Measurements from ENCODE around the gene PAXIP1. TPM values are rescaled to one million over a fixed set of nuclear protein-coding genes. Genes with fewer than 3 reads are reported as not detected.

Gene PAXIP1
- total and polyA plus RNA-seq, 7 donors = 4.2 to 13.6 (median 9.2) TPM

GRCh38 chr7:155003376-155004214 lies 671 bp upstream of the PAXIP1 start:
- intact Hi-C loops (cut with DNase I) = loop anchor here (2.0 to 10.0 kb wide), 3 partner anchors 76 to 341 kb away; no protein-coding TSS in a partner anchor
- 0 to 1% methylated on average over 78 of the region's 78 CpGs for WGBS, 2 donors

DNA sequence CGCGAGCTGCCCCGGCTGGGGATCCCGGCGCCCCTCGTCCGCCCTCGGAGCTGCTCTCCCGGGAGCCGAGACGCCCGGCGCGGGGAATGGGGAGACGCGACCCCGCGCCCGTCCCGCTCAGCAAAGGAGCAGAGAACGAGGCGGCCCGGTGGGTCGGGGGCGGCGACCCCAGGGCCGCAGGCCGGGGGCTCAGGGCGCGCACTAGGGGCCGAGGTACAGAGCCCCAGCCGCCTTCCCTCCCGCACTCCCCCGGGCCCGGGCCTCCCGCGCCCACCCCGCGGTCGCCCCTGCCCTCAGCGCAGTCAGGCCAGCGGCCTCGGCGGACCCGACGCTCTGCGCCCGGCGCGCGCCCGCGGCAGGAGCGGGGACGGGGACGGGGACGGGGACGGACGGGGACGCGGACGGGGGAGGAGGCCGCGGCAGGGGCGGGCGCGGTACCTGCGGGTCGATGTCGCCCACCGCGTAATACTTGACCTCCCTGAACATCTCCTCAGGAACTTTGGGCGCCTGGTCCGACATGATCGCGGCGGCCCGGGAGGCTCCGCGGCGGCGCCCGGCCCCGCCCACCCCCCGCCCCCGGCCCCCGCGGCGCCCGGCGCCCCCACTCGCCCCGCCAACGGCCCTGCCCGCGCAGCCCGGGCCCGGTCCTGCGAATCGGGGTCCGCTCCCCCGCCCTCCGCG lies 373 bp downstream of the PAXIP1 start:
- Histone ChIP-seq H3K4me1 (peaks cover 0 to 22% (median 19%) of the 10 kb centered on the region in 4 donors), H3K36me3 (peaks cover 0 to 10% (median 5%) of the 10 kb centered on the region in 4 donors), H3K9me3 (no peaks in the 10 kb centered on the region), H3K27ac (peak overlapping the region; percentile 60 to 95 (median 92)), H3K4me3 (peak overlapping the region; percentile 48 to 100 (median 98)), H3K27me3 (no peaks in the 10 kb centered on the region)
- TF ChIP-seq POLR2A (IDR thresholded peaks at IDR 0.05) = no peak
- TF ChIP-seq, protein P1, sequence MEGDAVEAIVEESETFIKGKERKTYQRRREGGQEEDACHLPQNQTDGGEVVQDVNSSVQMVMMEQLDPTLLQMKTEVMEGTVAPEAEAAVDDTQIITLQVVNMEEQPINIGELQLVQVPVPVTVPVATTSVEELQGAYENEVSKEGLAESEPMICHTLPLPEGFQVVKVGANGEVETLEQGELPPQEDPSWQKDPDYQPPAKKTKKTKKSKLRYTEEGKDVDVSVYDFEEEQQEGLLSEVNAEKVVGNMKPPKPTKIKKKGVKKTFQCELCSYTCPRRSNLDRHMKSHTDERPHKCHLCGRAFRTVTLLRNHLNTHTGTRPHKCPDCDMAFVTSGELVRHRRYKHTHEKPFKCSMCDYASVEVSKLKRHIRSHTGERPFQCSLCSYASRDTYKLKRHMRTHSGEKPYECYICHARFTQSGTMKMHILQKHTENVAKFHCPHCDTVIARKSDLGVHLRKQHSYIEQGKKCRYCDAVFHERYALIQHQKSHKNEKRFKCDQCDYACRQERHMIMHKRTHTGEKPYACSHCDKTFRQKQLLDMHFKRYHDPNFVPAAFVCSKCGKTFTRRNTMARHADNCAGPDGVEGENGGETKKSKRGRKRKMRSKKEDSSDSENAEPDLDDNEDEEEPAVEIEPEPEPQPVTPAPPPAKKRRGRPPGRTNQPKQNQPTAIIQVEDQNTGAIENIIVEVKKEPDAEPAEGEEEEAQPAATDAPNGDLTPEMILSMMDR (IDR thresholded peaks at IDR 0.05) = no peak
- TF ChIP-seq POLR2AphosphoS5 (IDR thresholded peaks at IDR 0.05) = no peak
- TF ChIP-seq EP300 (IDR thresholded peaks at IDR 0.05) = no peak
- 0 to 1% methylated on average over 104 of the region's 104 CpGs for WGBS, 2 donors
- DNase-seq = peak; percentile 67
- intact Hi-C loops (cut with DNase I) = loop anchor here (2.0 to 10.0 kb wide), 3 partner anchors 75 to 342 kb away; no protein-coding TSS in a partner anchor

More at GRCh38 chr7:155003376-155004214, 671 bp upstream of the PAXIP1 start:
- Histone ChIP-seq H3K4me3 (peak overlapping the region; percentile 83 to 100 (median 98)), H3K27me3 (no peaks in the 10 kb centered on the region), H3K27ac (peak overlapping the region; percentile 91 to 95 (median 92)), H3K4me1 (peaks cover 0 to 22% (median 19%) of the 10 kb centered on the region in 4 donors), H3K9me3 (no peaks in the 10 kb centered on the region), H3K36me3 (no peaks in the 10 kb centered on the region)
- peak; percentile 90 for DNase-seq
- TF ChIP-seq POLR2AphosphoS5 (IDR thresholded peaks at IDR 0.05) (peak; percentile 83 to 96 (median 90)), EP300 (IDR thresholded peaks at IDR 0.05) (no peak), POLR2A (IDR thresholded peaks at IDR 0.05) (peak; percentile 50 to 87)
- TF ChIP-seq, protein P1 (IDR thresholded peaks at IDR 0.05) = no peak

DNA sequence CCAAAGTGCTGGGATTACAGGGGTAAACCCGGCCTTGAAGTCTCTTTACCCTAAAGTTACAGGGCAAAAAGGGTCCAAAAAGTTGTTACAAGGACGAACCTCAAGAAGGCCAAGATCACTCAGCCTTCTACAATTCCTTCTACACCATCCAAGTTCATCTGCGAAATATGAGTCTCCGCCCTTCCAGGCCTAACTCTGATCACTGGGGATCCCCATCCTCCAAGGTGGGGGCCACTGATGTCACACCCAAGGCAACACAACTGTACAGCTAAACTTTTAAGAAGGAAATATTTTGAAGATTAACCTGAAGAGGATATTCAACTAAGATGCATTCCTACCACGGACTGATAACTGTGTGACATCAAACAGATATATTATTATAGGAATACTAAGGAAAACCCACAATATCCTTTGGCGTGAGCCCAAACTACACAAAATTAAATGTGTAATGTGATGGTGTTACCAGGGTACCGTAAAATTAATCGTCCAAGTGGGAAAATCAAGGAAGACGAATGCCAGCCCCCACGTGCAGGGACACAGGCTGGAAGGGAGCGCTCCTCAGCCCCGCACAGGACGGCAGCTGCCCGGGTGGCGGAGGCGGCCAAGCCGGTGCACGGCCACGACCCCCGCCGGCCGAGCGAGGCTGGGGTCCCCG lies 1.0 kb downstream of the PAXIP1 start:
- Histone ChIP-seq H3K27ac (peak overlapping the region; percentile 60 to 93 (median 84)), H3K4me3 (peak overlapping the region; percentile 48 to 100 (median 98)), H3K36me3 (peaks cover 3 to 15% (median 8%) of the 10 kb centered on the region in 4 donors), H3K27me3 (no peaks in the 10 kb centered on the region), H3K9me3 (no peaks in the 10 kb centered on the region), H3K4me1 (peaks cover 0 to 22% (median 19%) of the 10 kb centered on the region in 4 donors)
- TF ChIP-seq POLR2AphosphoS5 (IDR thresholded peaks at IDR 0.05) (no peak), EP300 (IDR thresholded peaks at IDR 0.05) (no peak), POLR2A (IDR thresholded peaks at IDR 0.05) (no peak)
- TF ChIP-seq, protein P1 (IDR thresholded peaks at IDR 0.05) = no peak
- intact Hi-C loops (cut with DNase I) = loop anchor here (2.0 to 10.0 kb wide), 3 partner anchors 75 to 343 kb away; no protein-coding TSS in a partner anchor
- WGBS, 2 donors = 13 to 17% methylated on average over 24 of the region's 24 CpGs
- no peak for DNase-seq

DNA sequence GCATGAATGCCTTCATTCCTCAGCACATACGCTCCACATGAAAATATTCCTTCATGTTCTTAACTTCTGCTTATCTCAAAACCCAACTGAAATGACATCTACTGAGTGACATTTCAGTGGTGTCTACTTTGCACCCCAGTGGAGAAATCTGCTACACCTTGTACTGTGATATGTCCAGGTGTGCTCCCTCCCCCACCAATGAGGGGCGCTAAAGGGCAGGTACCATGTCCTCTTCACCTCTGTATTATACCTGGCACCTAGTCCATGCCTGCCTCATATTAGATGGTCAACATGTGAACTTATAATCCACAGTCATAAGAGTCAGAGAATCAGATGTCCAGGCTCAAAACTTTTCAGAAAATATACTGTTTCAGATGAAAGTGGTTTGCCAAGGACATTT lies 2.1 kb downstream of the PAXIP1 start:
- intact Hi-C loops (cut with DNase I) = loop anchor here (5.0 to 10.0 kb wide), 2 partner anchors 73 to 344 kb away; no protein-coding TSS in a partner anchor
- H3K27ac ChIP-seq = no peak overlapping the region
- no peaks in the 10 kb centered on the region for H3K9me3 ChIP-seq
- 82 to 88% methylated on average over 2 of the region's 2 CpGs for WGBS, 2 donors
- no peak for TF ChIP-seq POLR2AphosphoS5 (IDR thresholded peaks at IDR 0.05)
- no peak for TF ChIP-seq POLR2A (IDR thresholded peaks at IDR 0.05)
- TF ChIP-seq, protein P1 (IDR thresholded peaks at IDR 0.05) = no peak
- no peak for TF ChIP-seq EP300 (IDR thresholded peaks at IDR 0.05)
- H3K36me3 ChIP-seq = peaks cover 3 to 26% (median 10%) of the 10 kb centered on the region in 4 donors
- no peak overlapping the region for H3K4me3 ChIP-seq
- no peak for DNase-seq
- H3K27me3 ChIP-seq = no peaks in the 10 kb centered on the region
- peaks cover 0 to 22% (median 19%) of the 10 kb centered on the region in 4 donors for H3K4me1 ChIP-seq

Data from sigmoid colon (tissue), 7 donors.